Measurements from ENCODE around the gene ISG15. TPM values are rescaled to one million over a fixed set of nuclear protein-coding genes. Genes with fewer than 3 reads are reported as not detected.

ISG15 gene
- total and polyA plus RNA-seq, 12 donors, result 1.7 to 308 (median 24.3) TPM

- no peaks in the 10 kb centered on the region for H3K9me3 ChIP-seq (replicated peaks in 1 of 3)
- intact Hi-C loops (cut with DNase I), result no loop called here
- 63 to 80% (median 78%) methylated on average over 1 to 11 of the region's 11 CpGs for WGBS, 4 donors
- no peak overlapping the region for H3K27ac ChIP-seq
- H3K4me3 ChIP-seq, result no peak overlapping the region
- peaks cover 14 to 17% of the 10 kb centered on the region in 2 donors for H3K4me1 ChIP-seq (replicated peaks in 1 of 2)
- no peak for DNase-seq
- no peaks in the 10 kb centered on the region for H3K36me3 ChIP-seq (replicated peaks in 1 of 2)
- TF ChIP-seq CTCF (IDR thresholded peaks at IDR 0.05) (no peak), POLR2A (IDR thresholded peaks at IDR 0.05) (no peak)
- H3K27me3 ChIP-seq, result peaks cover 41% of the 10 kb centered on the region
Observed at GRCh38 chr1:1031659-1032235, 18.4 kb downstream of the ISG15 start.

GRCh38 chr1:1032424-1032823, 19.1 kb downstream of the ISG15 start:
- Histone ChIP-seq H3K36me3 (replicated peaks in 1 of 2) (no peaks in the 10 kb centered on the region), H3K9me3 (replicated peaks in 1 of 3) (no peaks in the 10 kb centered on the region), H3K27me3 (peaks cover 44% of the 10 kb centered on the region), H3K4me1 (replicated peaks in 1 of 2) (peaks cover 14 to 17% of the 10 kb centered on the region in 2 donors), H3K4me3 (no peak overlapping the region), H3K27ac (no peak overlapping the region)
- intact Hi-C loops (cut with DNase I), result no loop called here
- peak in 1 of 7 donors; percentile 58 for DNase-seq
- 29 to 39% (median 33%) methylated on average over 2 to 16 of the region's 16 CpGs for WGBS, 4 donors
- no peak for TF ChIP-seq POLR2A (IDR thresholded peaks at IDR 0.05)
- TF ChIP-seq CTCF (IDR thresholded peaks at IDR 0.05), result no peak

- 0 to 3% (median 1%) methylated on average over 8 to 73 of the region's 73 CpGs for WGBS, 4 donors
- peaks cover 14 to 17% of the 10 kb centered on the region in 2 donors for H3K4me1 ChIP-seq (replicated peaks in 1 of 2)
- intact Hi-C loops (cut with DNase I), result no loop called here
- peak in 6 of 7 donors; percentile 61 to 78 (median 69) for DNase-seq
- H3K36me3 ChIP-seq (replicated peaks in 1 of 2), result no peaks in the 10 kb centered on the region
- H3K27ac ChIP-seq, result no peak overlapping the region
- H3K9me3 ChIP-seq (replicated peaks in 1 of 3), result no peaks in the 10 kb centered on the region
- peak overlapping the region in 1 of 4 donors; percentile 68 for H3K4me3 ChIP-seq
- TF ChIP-seq CTCF (IDR thresholded peaks at IDR 0.05), result peak in 5 of 6 experiments; percentile 42 to 70 (median 56)
- no peak for TF ChIP-seq POLR2A (IDR thresholded peaks at IDR 0.05)
- peaks cover 45% of the 10 kb centered on the region for H3K27me3 ChIP-seq
Observed at GRCh38 chr1:1033009-1033587, 19.8 kb downstream of the ISG15 start.

GRCh38 chr1:1033731-1034438, 20.6 kb downstream of the ISG15 start:
- intact Hi-C loops (cut with DNase I), result no loop called here
- H3K27me3 ChIP-seq, result peaks cover 53% of the 10 kb centered on the region

More at GRCh38 chr1:1033731-1034438, 20.6 kb downstream of the ISG15 start:
- Histone ChIP-seq H3K9me3 (replicated peaks in 1 of 3) (no peaks in the 10 kb centered on the region), H3K4me3 (peak overlapping the region in 1 of 4 donors; percentile 68), H3K27ac (no peak overlapping the region), H3K36me3 (replicated peaks in 1 of 2) (no peaks in the 10 kb centered on the region), H3K4me1 (replicated peaks in 1 of 2) (peaks cover 14 to 17% of the 10 kb centered on the region in 2 donors)
- DNase-seq, result no peak
- no peak for TF ChIP-seq POLR2A (IDR thresholded peaks at IDR 0.05)
- TF ChIP-seq CTCF (IDR thresholded peaks at IDR 0.05), result no peak
- WGBS, 4 donors, result 0 to 4% (median 4%) methylated on average over 1 to 68 of the region's 71 CpGs
